C1 segment of cervical spinal cord (tissue), 14 donors: ENCODE measurements around the gene SRPK2.

ENCODE experiments used
- DNase-seq, 14 donors: peaks; one replicate each; lab custom pipeline; 2025; lab: John Stamatoyannopoulos, UW

SRPK2 gene

GRCh38 chr7:105101864-105102263, 286.9 kb downstream of the SRPK2 start:
- no peak for DNase-seq

GRCh38 chr7:105098863-105099515, 289.7 kb downstream of the SRPK2 start:
- DNase-seq, result no peak

- DNase-seq, result no peak
These were observed 291.1 kb downstream of the SRPK2 start for GRCh38 chr7:105097619-105098018.

DNA sequence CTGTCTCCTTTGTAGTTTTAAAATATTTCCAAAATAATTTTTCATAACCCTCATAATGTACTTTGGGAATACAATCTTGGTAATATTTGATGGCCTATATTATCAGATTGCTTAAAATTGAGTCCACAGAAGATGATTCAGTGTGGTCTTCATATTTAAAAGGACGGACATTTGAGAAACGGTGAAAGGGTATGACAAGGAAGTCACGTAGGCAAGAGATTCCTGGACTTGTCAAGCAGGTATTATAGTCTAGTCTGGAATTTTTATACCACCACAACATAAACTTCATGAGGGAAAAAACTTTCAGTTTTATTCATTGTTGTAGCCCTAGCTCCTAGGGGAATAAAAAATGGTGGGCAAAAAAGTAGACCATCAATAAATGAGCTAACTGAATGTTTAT, 292.4 kb downstream of the SRPK2 start:
- no peak for DNase-seq

DNA sequence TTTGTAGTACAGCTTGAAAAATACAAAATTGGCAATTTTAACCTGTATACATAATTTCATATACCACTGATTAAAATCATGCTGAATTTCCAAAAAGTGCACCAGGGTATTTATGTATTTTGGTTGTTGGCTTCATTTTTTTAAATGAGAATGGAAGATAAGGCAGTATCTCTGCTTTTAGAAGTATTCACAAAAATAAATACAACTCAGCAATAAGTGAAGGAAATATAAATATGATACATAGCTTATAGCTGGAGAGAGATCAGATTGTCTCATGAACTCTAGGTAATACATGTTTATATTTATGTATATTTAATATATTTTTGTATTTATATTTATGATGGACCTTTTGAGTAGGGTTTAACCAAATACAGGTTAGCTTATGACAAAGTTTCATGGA, 293.8 kb downstream of the SRPK2 start:
- DNase-seq, result no peak

DNA sequence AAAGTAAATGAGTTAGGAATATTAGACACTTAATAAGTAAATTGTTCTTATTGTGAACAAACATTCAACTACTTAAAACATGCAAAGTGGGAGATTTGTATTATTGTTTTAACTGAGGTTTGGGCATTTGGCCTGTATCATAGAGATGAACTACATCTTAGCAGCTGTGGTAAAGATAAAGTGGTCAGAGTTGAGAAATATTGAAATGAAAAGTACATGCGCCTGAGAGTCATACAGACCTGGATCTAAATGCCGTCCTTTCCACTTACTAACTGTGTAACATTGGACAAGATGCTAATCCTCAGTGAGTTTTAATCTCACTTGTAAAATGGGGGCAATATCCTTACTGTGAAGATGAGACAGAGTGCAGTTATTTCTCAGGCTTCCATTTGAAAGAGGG, 300.3 kb downstream of the SRPK2 start:
- no peak for DNase-seq

DNA sequence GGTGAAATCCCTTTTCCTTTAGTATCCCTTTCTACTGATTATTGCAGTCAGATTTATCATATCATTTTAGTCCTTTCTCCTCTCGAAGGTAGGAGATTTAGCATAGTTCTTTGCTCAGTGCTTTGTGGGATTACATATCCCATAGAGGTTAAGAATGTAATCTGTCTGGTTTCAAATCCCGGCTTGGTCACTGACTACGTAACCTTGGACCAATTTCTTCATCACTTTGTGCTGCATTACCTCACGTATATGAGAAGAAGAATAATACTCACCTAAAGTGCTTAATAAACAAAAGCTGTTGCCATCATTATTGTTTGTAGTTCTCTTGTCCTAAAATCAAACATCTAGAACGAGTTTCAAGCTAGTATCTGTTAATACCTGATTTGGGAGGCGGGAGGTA, 300.7 kb downstream of the SRPK2 start:
- no peak for DNase-seq

GRCh38 chr7:105086850-105087249, 301.9 kb downstream of the SRPK2 start:
- no peak for DNase-seq

- DNase-seq, result no peak
These were observed 304.1 kb downstream of the SRPK2 start for GRCh38 chr7:105084581-105084980.

- no peak for DNase-seq
These were observed 309.4 kb downstream of the SRPK2 start for GRCh38 chr7:105079348-105079747.

DNA sequence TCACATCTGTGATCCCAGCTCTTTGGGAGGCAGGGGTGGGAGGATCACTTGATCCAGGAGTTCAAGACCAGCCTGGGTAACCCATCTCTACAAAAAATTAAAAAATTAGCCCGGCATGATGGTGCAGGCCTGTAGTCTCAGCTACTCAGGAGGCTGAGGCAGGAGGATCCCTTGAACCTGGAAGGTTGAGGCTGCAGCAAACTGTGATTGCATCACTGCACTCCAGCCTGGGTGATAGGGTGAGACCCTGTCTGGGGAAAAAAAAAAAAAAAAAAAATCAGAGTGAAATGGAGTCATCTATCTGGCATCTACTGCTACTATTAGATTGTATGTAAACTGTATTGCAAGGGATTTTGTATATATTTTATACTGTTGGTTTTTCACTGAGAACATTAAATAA, 315.6 kb downstream of the SRPK2 start:
- no peak for DNase-seq

DNA sequence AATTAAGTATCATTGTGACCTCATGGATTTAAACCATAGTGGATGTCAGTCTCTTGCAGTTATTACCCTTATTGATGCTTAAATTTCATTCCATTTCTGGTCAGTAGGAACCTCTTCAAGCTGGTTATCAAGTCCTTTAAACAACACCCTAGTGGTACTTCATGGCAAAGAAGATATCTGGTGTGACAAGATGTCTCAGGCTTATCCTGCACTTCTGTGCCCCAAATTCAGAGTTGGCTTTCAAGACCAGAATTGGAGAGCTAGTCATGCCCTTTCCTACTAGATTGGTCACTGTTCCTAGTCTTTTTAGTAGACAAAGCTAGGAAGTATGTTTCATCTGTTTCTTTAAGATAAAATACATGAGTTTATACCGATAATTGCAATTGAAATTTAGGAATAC, 319.8 kb downstream of the SRPK2 start:
- no peak for DNase-seq

- no peak for DNase-seq
These were observed 321.0 kb downstream of the SRPK2 start for GRCh38 chr7:105067691-105068090.
